RPMI7951 (cell line): ENCODE data around the gene HNRNPF. TPM values are rescaled to one million over a fixed set of nuclear protein-coding genes. Genes with fewer than 3 reads are reported as not detected.
"Not testable (repeated sequence)": the region's sequence is repeated elsewhere in the genome, so short reads cannot be mapped to it uniquely, and the experiment has no call there.

Experiments used
- DNase-seq: peaks from one replicate; pipeline ENCODE4 v3.0.0-alpha.2; 2012; ENCODE audit warnings: low read depth
- total RNA-seq: library from RNA; depleted of rRNA; stranded (reverse); fragments of >200 nt; shearing (Covaris generic); gene quantifications from 2 replicates; pipeline ENCODE4 v1.2.3, GENCODE V29; 2014

HNRNPF gene
- total RNA-seq, 1 experiment from 2014 or later = 196 TPM

GRCh38 chr10:43396928-43397624 lies 11.9 kb downstream of the HNRNPF start:
- peak; percentile 88 for DNase-seq

GRCh38 chr10:43396061-43396927 lies 12.7 kb downstream of the HNRNPF start:
- peak; percentile 69 for DNase-seq

GRCh38 chr10:43395571-43396060 lies 13.4 kb downstream of the HNRNPF start:
- peak; percentile 43 for DNase-seq

GRCh38 chr10:43394868-43395267 lies 14.1 kb downstream of the HNRNPF start:
- no peak for DNase-seq

- no peak for DNase-seq
Observed at GRCh38 chr10:43393606-43394360, 15.2 kb downstream of the HNRNPF start.

GRCh38 chr10:43393186-43393585 lies 15.8 kb downstream of the HNRNPF start:
- DNase-seq = not testable (repeated sequence)

- DNase-seq = no peak
Observed at GRCh38 chr10:43392748-43393147, 16.2 kb downstream of the HNRNPF start.

GRCh38 chr10:43391496-43391895 lies 17.5 kb downstream of the HNRNPF start:
- DNase-seq = no peak

GRCh38 chr10:43390759-43391158 lies 18.2 kb downstream of the HNRNPF start:
- peak; percentile 48 for DNase-seq

GRCh38 chr10:43390333-43390732 lies 18.7 kb downstream of the HNRNPF start:
- DNase-seq = no peak

GRCh38 chr10:43389867-43390266 lies 19.1 kb downstream of the HNRNPF start:
- no peak for DNase-seq

GRCh38 chr10:43387678-43388032 lies 21.3 kb downstream of the HNRNPF start:
- no peak for DNase-seq

GRCh38 chr10:43386981-43387677 lies 21.9 kb downstream of the HNRNPF start:
- no peak for DNase-seq

- no peak for DNase-seq
Observed at GRCh38 chr10:43386549-43386948, 22.4 kb downstream of the HNRNPF start.

- no peak for DNase-seq
Observed at GRCh38 chr10:43385412-43386004, 23.5 kb downstream of the HNRNPF start.

- no peak for DNase-seq
Observed at GRCh38 chr10:43384252-43385221, 24.4 kb downstream of the HNRNPF start.

GRCh38 chr10:43383204-43383971 lies 25.6 kb downstream of the HNRNPF start:
- no peak for DNase-seq

- no peak for DNase-seq
Observed at GRCh38 chr10:43380610-43381222, 28.3 kb downstream of the HNRNPF start.

- no peak for DNase-seq
Observed at GRCh38 chr10:43377424-43377883, 31.5 kb downstream of the HNRNPF start.
